ENCODE results near the gene FAM20A.
"Not testable (repeated sequence)": the region's sequence is repeated elsewhere in the genome, so short reads cannot be mapped to it uniquely, and the experiment has no call there.

FAM20A gene

DNA sequence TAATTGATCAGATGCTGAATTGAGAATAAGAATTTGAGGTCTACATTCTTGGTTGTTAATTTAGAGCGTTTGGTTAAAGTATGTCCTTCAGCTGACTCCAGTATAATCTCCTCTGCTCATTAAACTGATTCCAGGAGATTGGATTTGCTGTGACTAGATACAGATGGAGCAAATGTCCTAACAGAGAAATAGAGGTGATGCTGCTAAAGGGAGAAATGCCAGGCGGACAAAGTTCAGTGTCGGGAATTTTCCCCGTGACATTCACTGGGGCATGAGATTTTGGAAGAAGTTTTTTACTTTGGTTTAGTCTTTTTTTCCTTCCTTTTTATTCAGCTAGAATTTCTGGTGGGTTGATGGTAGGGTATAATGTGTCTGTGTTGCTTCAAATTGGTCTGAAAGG lies 69.9 kb downstream of the FAM20A start:
- in situ Hi-C loops (cut with HindIII; ENCODE audit: low sequenced_read_pairs) = loop anchor here (5.0 kb wide), 1 partner anchor 49 kb away; no protein-coding TSS in a partner anchor

DNA sequence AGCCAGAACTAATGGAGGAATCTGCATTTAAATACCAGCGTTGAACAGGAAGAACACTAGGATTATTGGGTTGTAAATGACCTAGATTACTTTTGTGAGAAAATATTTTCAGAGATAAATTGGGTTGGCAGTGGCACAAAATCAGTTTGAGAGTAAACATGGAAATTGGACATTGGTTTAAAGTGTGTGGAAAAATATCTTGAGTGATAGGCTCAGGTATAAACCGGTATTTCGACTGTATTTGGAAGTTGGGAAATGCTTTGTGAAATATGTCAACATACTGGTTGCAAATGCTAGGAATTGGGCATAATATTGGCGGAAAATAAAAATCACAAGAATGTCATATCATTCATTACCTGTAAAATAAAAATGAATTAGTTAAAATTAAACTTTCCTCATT lies 73.9 kb downstream of the FAM20A start:
- in situ Hi-C loops (cut with HindIII; ENCODE audit: low sequenced_read_pairs) = no loop called here

DNA sequence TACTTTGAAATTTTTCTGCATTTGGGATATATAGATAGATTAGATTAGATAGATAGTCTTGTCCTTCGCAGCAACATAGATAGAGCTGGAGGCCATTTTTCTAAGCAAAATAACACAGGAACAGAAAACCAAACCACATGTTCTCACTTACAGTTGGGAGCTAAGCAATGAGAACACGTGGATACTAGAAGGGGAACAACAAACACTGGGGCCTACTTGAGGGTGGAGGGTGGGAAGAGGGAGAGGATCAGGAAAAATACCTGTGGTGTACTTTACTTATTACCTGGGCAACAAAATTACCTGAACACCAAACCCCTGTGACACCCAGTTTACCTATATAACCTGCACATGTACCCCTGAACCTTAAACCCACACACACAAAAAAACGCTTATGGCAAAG lies 74.6 kb downstream of the FAM20A start:
- in situ Hi-C loops (cut with HindIII; ENCODE audit: low sequenced_read_pairs) = no loop called here

DNA sequence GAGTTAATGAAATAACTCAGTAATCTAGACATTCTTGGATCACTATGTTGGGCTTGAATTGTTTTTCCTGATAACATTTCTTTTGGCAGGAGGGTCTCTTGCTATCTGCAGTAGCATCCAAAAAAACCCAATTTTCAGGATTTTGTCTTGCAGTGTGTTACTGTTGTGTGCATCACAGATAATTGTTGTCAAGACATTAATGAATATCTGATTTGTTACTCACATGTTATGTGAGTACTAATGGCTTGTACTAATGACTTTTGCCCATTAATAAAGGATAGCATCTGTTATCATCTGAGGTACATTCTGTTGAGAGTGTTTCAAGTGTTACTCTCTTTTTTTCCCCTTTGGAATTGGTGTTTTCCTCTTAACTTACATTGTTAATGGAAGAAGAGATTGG lies 78.9 kb downstream of the FAM20A start:
- in situ Hi-C loops (cut with HindIII; ENCODE audit: low sequenced_read_pairs) = no loop called here

DNA sequence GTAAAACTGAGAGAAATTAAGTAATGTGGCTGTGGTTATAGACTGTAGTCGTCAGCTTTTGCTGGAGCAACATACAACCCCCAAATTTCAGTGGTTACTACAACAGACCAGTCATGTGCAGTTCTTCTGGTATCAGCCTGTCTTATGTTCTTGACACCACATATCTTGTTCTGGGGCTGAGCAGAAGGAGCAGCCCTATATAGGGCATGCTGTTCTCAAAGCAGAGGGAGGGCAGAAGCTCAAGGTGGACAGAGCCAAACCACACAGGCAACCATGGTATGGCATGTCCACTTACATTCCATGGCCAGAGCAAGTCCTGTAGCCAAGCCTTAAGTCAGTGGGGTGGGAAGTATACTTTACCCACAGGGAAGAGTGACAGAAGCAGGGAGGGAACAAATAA lies 81.3 kb downstream of the FAM20A start:
- in situ Hi-C loops (cut with HindIII; ENCODE audit: low sequenced_read_pairs) = no loop called here

DNA sequence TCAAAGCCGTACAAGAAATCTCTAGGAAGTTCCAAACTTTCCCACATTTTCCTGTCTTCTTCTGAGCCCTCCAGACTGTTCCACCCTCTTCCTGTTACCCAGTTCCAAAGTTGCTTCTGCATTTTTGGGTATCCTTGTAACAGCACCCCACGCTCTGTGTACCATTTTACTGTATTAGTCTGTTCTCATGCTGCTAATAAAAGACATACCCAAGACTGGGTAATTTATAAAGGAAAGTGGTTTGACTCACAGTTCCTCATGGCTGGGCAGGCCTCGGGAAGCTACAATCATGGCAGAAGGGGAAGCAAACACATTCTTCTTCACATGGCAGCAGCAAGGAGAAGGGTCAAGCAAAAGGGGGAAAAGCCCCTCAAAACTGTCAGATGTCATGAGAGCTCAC lies 82.1 kb downstream of the FAM20A start:
- in situ Hi-C loops (cut with HindIII; ENCODE audit: low sequenced_read_pairs) = not testable (repeated sequence)

DNA sequence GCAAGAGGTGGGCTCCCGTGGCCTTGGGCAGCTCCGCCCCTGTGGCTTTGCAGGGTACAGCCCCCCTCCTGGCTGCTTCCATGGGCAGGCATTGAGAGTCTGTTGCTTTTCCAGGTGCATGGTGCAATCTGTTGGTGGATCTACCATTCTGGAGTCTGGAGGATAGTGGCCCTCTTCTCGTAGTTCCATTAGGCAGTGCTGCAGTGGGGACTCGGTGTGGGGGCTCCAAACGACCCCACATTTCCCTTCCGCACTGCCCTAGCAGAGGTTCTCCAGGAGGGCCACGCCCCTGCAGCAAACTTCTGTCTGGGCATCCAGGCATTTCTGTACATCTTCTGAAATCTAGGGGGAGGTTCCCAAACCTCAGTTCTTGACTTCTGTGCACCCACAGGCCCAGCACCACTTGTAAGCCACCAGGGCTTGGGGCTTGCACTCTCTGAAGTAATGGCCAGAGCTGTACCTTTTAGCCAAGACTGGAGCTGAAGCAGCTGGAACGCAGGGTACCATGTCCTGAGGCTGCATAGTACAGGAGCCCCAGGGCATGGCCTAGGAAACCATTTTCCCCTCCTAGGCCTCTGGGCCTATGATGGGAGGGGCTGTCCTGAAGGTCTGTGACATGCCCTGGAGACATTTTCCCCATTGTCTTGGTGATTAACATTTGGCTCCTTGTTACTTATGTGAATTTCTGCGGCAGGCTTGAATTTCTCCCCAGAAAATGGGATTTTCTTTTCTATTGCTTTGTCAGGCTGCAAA lies 82.9 kb downstream of the FAM20A start:
- in situ Hi-C loops (cut with HindIII; ENCODE audit: low sequenced_read_pairs) = no loop called here

DNA sequence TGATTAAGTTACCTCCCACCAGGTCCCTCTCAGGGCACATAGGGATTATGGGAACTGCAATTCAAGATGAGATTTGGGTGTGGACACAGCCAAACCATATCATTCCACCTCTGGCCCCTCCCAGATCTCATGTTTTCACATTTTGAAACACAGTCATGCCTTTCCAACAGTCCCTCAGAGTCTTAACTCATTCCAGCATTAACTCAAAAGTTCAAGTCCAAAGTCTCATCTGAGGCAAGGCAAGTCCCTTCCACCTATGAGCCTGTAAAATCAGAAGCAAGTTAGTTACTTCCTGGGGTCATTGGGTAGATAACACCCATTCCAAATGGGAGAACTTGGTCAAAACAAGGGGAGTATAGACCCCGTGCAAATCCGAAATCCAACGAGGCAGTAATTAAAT lies 83.6 kb downstream of the FAM20A start:
- in situ Hi-C loops (cut with HindIII; ENCODE audit: low sequenced_read_pairs) = not testable (repeated sequence)

DNA sequence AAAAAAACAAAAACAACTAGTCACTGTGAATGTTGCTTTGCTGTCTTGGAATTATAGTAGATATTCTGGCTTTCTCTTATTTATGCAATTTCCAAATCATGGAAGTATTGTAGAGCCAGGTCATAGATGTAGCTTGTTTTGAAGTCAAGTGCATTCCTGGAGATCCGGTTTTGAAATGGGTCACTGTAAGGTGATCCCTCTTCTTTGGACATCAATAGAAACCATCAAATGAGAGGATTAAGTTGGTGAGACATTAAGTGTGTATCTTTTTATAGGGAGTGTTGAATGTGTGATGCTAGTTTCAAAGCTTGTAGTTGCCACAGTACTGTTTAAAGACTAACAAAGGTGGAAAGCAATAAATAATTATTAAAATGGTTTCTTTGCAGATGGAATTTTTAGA lies 84.4 kb downstream of the FAM20A start:
- in situ Hi-C loops (cut with HindIII; ENCODE audit: low sequenced_read_pairs) = no loop called here

DNA sequence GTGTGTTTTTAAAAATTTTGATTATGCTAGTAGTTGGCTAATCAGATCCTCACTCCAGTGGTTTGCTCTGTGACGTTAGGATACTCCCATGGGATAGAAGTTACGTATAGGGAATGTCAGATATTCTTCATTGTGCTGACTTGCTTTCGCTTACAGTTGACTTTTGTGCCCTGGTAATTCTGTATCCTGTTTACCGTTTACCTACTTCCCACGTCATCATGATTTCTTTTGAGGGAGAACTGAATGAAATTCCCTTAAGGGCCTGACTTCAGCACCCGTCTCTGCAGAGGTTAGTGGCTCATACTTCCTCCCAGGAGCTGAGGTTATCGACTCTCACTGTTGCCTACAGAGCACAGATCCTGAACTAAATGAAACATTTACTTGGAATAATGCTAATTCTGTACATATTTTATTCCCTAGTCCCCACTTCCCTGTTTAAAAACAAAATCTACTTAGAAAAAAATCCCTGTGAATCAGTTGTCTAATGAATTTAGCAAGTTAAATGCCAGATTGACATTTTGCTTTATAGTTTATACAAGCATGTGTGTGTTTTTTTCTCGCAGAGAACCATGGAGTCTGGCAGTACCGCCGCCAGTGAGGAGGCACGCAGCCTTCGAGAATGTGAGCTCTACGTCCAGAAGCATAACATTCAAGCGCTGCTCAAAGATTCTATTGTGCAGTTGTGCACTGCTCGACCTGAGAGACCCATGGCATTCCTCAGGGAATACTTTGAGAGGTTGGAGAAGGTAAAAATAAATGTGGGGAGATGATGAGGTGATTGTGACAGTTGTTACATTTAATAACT lies 86.1 kb downstream of the FAM20A start:
- in situ Hi-C loops (cut with HindIII; ENCODE audit: low sequenced_read_pairs) = no loop called here

DNA sequence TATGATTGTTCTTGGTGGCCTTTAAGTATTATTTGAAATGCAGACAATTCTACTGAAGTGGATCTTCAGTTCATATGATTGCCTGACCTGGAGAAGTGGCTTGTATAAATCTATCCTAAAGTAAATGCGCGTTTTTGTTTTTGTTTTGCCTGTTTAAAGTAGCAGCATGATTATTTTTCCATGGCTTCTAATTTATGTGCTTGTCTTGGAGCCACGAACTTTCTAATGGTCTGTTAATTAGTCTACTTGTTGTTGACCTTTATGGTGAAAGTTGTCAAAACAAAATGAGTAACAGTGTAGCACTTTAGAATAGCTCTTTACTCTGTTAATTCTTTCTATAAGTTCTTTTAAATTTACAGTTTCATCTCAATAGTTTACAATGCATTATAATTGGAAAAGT lies 87.2 kb downstream of the FAM20A start:
- in situ Hi-C loops (cut with HindIII; ENCODE audit: low sequenced_read_pairs) = no loop called here

DNA sequence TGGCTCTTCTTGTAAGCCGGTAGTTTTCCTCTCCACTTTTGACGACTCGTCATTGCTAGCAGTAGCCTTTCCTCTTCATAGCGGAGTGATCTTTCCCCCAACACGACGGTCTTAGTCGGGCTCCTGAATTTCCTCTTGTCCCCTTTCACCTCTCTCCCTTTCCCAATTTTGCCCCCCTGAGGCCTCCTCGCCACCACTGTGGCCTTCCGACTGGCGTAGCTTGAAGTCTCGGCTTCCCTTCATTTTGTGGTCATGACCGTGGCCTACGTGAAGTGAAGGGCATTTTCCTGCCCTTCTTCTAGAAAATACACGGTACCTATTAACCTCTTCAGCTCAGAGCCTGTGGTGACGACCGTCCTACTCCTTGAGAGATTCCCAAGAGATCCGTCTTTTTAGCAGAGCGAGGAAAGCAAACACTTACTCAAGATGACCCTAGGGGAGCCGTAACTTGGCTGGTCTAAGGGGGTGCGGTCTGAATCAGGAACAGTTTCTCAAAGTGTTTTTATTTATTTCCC lies 88.2 kb downstream of the FAM20A start:
- in situ Hi-C loops (cut with HindIII; ENCODE audit: low sequenced_read_pairs) = no loop called here

DNA sequence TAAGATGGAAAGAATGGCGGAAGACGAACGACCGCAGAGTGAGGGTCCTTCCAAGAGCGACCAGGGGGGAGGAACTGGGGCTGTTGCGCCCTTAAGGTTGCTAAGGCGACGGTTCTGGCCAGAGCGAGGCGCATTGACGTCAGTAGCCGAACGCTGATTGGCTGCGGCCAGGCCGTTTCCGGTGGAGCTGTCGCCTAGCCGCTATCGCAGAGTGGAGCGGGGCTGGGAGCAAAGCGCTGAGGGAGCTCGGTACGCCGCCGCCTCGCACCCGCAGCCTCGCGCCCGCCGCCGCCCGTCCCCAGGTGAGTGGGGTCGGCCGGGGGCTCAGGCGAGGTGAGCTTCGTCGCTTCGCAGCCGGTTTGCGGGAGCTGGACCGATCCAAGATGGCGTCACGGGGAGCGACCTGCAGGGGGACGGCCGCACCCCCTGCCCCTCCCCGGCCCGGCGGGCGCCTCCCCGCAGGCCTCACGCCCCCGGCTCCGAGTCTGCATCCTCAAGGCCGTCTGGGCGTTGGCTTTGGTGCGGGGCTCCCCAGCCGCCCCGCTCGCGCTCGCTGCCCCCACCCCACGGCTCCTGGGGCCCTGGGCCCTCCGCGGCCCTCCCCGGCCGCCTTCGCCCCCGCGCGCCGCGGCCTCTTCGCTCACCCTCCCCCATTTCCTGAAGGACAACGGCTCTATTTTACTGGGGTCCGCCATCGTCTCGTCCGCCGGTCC lies 88.8 kb downstream of the FAM20A start, which contains the start of gene PRKAR1A:
PRKAR1A (plus strand) TSS at position 184 of the 713 bp plus-strand sequence. CDS start 2,970 bp downstream, outside the sequence.
- in situ Hi-C loops (cut with HindIII; ENCODE audit: low sequenced_read_pairs) = no loop called here

DNA sequence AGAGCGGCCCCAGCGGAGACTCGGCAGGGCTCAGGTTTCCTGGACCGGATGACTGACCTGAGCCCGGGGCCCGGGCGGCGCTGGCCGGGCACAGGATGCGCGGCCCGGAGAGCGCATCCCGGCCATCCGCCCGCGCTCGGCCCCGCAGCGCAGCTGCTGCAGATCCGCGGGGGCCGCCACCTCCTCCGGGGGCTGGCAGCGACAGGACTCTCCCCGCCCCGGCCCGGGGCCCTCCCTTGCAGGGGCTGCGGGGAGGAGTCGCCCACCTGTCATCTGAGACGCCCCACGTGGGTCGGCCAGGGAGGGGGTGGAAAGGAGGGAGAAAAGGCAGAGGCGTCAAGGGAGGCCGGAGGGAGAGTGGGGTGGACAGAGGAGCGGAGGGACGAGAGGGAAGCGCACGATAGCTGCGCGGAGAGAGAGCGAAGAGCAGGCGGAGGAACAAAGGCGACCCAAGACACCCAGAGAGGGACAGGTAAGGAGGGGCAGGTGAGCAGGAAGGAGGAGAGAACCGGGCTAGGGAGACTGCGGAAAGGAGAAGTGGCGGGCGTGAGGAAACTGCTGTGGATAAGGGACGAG lies 89.4 kb downstream of the FAM20A start:
- in situ Hi-C loops (cut with HindIII; ENCODE audit: low sequenced_read_pairs) = no loop called here

DNA sequence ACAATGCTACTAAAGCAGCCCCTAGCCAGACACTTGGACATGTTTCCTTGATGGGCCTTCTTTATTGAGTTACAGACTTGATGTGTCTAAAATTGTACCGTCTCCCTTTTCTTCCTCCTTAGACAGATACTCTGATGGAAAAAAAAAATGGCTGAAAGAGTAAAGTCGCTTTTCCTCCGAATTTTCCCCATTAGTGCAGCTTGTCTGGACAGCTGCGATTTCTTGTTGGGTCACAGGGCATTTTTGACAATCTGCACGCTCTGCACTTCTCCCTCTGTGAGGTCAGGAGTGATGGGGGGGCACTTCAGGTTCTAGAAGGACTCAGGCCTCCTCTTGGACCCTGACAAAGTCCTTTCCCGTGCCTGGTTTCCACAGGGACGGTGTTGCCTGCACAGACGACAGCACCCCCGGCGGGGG lies 89.9 kb downstream of the FAM20A start:
- in situ Hi-C loops (cut with HindIII; ENCODE audit: low sequenced_read_pairs) = no loop called here

DNA sequence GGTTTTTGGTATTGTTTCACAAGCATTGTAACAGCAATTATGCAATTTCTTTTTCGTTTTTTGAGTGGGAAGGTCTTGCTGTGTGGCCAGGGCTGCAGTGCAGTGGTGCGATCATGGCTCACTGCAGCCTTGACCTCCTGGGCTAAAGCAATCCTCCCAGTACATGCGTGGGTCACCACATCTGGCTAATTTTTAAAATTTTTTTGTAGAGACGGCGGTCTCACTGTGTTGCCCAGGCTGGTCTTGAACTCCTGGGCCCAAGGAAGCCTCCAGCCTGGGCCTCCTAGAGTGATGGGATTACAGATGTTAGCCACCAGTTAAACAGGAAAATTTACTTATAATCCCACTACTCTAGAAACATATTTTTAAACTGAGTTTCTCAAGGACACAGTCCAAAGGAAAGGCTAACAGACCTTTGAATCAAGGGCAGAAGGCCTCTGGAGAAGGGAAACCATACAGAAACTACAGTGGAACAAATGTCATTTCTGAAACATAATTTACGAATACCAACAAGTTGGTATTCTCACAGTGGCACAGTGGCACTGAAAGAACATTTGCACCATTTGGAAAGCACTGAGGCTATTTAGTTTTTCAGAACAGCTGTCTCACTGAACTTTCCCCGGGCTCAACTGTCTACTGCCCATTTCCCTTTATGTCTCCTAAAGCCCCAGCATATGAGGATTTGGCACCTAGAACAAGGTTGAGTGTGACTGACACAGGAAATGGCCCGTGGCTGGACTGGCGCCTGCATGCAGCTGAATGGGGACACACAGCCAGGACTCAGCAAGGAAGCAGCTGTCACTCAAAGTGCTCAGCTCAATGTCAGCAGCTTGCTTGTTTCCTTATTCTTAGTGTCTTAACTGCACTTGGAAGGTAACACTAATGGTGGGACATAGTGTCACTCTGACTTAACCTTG lies 91.8 kb downstream of the FAM20A start:
- in situ Hi-C loops (cut with HindIII; ENCODE audit: low sequenced_read_pairs) = no loop called here

DNA sequence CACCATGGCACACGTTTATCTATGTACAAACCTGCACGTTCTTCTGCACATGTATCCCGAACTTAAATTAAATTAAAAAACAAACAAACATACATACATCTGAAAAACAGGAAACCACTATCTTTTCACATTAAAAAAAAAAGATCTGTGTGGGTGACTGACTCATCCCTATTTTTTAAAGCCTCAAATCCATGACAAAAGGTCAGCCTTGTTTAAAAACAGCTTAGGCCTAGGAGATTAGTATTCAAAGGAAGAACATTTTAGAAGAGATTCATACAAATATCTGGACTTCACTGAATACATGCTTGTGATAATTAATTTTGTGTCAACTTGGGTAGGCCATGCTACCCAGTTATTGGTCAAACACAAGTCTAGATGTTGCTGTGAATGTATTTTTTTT lies 93.6 kb downstream of the FAM20A start:
- in situ Hi-C loops (cut with HindIII; ENCODE audit: low sequenced_read_pairs) = no loop called here

DNA sequence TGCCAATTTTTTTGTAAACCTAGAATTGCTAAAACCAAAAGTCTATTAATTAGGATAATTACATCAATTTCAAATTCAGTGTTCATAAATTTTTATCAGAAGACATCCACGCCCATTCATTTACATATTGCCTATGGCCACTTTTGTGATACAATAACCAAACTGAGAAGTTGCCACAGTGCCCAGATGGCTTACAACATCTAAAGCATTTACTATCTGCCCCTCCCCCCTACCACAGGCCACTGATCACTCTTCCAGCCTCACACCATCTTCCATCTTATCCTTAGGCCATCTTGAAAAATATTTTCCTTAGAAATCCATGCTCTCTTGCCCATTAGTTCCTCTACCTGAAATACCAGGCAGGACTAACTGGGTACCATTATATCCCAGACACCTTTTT lies 95.2 kb downstream of the FAM20A start:
- in situ Hi-C loops (cut with HindIII; ENCODE audit: low sequenced_read_pairs) = no loop called here

DNA sequence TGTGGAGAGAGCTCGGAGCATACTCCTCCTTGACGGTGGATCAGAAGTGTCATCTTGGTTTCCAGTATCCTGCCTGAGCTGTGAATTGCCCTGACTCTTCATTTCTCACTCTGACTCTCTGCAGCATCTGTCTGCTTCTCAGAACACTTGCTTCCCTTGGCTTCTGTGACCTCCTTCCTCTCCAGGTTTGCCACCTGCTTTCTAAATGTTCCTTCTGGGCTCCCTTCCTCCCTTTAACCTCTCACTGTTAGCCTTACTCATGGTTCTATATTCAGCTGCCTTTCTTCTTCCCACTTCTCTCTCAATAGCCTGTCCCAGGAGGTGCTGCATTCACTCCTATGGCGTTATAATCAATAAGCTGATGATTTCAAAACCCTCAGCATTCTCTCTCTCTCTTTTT lies 100.1 kb downstream of the FAM20A start:
- in situ Hi-C loops (cut with HindIII; ENCODE audit: low sequenced_read_pairs) = no loop called here

DNA sequence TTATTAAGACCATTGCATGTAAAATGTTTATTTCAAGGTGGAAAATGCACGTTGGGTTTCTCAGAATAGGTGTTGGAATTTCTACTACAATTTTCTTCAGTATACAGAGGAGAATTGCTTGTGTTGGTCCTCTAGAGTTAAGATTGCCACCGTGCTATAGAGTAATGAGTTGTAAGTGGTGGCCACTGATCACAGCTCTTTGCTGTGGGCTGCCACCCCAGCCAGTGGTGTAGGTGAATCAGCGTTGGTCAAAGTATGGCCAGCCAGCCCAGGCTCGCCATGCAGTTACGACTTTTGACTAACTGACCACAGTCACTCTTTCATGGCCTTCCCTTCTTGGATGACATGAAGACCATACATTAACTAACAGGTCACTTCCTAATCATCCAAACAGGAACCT lies 101.6 kb downstream of the FAM20A start:
- in situ Hi-C loops (cut with HindIII; ENCODE audit: low sequenced_read_pairs) = no loop called here

Measured in endothelial cell of hepatic sinusoid (primary cell).